HUES64 (cell line): ENCODE measurements around the gene CARD10.

Source experiments
- H3K27ac ChIP-seq: 2 replicates; pipeline ENCODE4 v1.7.0; 2013; ENCODE audit warnings: low read depth, low read length, inconsistent platforms
- H3K27me3 ChIP-seq: 2 replicates; pipeline ENCODE4 v1.6.1; 2013; ENCODE audit warnings: mild to moderate bottlenecking, low read length; ENCODE audit not compliant: insufficient read depth
- H3K36me3 ChIP-seq: 2 replicates; pipeline ENCODE4 v1.6.1; 2013; ENCODE audit warnings: mild to moderate bottlenecking, low read length; ENCODE audit not compliant: insufficient read depth
- H3K4me1 ChIP-seq: 2 replicates; pipeline ENCODE4 v1.6.1; 2013; ENCODE audit warnings: mild to moderate bottlenecking, low read length, moderate library complexity; ENCODE audit not compliant: insufficient read depth
- H3K4me3 ChIP-seq: 2 replicates; pipeline ENCODE4 v1.5.1; 2013; ENCODE audit warnings: mild to moderate bottlenecking, low read length, moderate library complexity
- H3K9ac ChIP-seq: 2 replicates; pipeline ENCODE4 v1.6.1; 2013; ENCODE audit warnings: mild to moderate bottlenecking, low read depth, low read length
- H3K9me3 ChIP-seq: 2 replicates; pipeline ENCODE4 v1.6.1; 2013; ENCODE audit warnings: low read depth, low read length; ENCODE audit not compliant: insufficient read depth
- WGBS: fragments of 150-250, 120-280 bp; methylation state at CpG from one replicate; pipeline ENCODE4 v1.1.7; 2013; ENCODE audit warnings: missing lambda C conversion rate; 5-methylcytosine and 5-hydroxymethylcytosine counted together

The CARD10 gene

GRCh38 chr22:37500745-37501609 lies 18.2 kb downstream of the CARD10 start:
- Histone ChIP-seq H3K27ac (no peak overlapping the region), H3K27me3 (no peaks in the 10 kb centered on the region), H3K9ac (peak overlapping the region; percentile 7; the same call in 1 of the 2 replicates), H3K36me3 (0 out of 2 replicates have a peak, but pooled peaks cover 5% of the 10 kb centered on the region), H3K9me3 (no peaks in the 10 kb centered on the region), H3K4me1 (peaks cover 8% of the 10 kb centered on the region), H3K4me3 (no peak overlapping the region)
- 71% methylated on average over 24 of the region's 24 CpGs for WGBS

DNA sequence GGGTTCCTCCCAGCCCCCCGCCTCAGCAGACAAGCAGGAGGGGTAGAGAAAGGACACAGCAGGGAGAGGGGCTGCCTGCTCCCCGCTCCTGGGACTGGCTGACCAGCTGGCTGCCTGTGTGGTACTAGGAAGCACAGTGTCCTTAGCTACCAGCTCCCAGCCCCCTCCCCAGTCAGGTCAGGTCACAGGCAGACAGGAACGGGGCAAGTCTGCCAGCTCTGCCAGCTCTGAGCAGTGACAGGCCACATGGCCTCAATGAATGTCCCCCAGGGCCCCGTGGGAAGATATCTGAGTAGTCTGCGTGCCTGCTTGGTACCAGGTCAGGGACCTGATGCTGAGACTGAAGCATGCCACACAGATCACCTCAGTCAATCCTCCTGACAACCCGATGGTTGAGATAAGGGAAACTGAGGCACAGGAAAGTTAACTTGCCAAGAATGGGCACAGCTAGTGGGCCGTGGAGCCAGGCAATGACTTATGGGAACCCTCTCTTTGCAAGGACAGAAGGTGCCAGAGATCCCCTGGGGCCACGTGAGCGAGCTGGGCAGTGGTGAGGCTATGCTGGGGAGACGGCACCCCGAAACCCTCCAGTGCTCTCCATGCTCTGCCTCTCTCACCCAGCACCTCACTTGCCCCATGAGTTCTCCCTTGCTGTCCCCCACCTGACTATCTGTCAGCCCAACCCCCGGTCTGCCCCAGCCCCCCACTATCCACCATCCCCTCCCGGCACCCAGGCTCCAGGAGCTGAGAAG lies 19.2 kb downstream of the CARD10 start:
- H3K27me3 ChIP-seq: no peaks in the 10 kb centered on the region
- no peak overlapping the region for H3K4me3 ChIP-seq
- no peaks in the 10 kb centered on the region for H3K9me3 ChIP-seq
- H3K4me1 ChIP-seq: peaks cover 8% of the 10 kb centered on the region
- no peak overlapping the region for H3K9ac ChIP-seq
- 0 out of 2 replicates have a peak, but pooled peaks cover 5% of the 10 kb centered on the region for H3K36me3 ChIP-seq
- 92% methylated on average over 12 of the region's 13 CpGs for WGBS
- no peak overlapping the region for H3K27ac ChIP-seq

DNA sequence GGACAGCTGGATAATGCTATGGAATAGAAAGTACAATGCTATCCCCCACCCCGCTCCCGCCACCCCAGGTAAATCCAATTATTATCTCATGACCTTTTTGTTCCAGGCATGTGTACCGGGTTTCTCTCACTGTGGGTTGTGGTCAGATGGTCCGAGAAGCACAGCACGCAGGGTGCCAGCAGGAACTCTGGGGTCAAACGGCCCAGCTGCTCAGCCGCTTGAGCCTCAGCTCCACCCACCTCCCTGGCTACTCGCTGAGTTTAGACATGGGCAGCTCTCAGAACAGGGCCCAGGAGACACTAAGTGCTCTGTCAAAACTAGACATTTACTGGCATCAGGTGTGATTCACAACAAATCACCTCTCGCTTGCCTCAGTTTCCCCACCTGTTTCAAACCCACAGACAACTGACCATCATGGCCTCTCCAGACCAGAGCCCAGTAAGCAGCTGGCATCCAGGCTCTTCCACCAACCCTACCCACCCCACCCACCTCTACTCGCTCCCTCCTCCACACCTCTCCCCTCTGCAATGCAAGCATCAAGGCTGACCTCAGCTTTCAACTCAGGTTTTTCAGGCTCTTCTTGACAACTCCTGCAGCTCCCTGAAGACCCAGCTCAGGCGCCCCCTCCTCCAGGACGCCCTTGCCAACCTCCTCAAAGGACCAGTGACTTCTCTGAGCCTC lies 20.0 kb downstream of the CARD10 start:
- H3K27me3 ChIP-seq: no peaks in the 10 kb centered on the region
- H3K9me3 ChIP-seq: no peaks in the 10 kb centered on the region
- WGBS: 83% methylated on average over 12 of the region's 12 CpGs
- 0 out of 2 replicates have a peak, but pooled peaks cover 5% of the 10 kb centered on the region for H3K36me3 ChIP-seq
- H3K4me1 ChIP-seq: peaks cover 8% of the 10 kb centered on the region
- H3K9ac ChIP-seq: no peak overlapping the region
- no peak overlapping the region for H3K27ac ChIP-seq
- no peak overlapping the region for H3K4me3 ChIP-seq

DNA sequence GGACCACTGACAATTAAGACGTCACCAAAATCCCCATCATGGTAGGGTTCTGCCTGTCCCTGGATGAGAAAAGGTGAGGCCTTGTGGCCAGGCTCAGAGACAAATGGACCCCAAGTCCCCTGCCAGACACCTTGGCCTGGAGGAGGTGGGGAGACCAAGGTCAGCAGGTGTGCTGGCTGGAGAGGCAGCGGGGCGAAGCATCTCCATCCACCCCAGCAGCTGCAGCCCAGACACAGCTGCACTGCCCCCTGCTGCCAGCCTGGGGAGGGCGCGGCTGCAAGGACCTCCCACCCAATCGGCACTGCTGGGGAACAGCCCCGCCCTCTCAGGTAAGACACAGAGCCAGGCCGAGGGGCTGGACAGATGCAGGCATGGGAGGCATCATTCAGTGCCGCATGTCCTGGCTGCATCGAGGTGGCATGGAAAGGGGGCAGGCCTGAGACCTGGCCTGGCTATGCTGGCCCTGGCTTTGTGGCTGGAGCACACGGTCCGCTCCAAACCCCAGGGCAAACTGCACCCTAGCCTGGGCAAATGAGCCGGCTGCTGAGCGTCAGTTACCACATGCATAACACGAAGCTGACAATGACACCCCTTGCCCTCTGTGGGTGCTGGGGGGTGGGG lies 20.8 kb downstream of the CARD10 start:
- WGBS: 47% methylated on average over 15 of the region's 15 CpGs
- H3K4me3 ChIP-seq: no peak overlapping the region
- H3K9ac ChIP-seq: no peak overlapping the region
- no peaks in the 10 kb centered on the region for H3K36me3 ChIP-seq
- peaks cover 8% of the 10 kb centered on the region for H3K4me1 ChIP-seq
- H3K9me3 ChIP-seq: no peaks in the 10 kb centered on the region
- H3K27me3 ChIP-seq: no peaks in the 10 kb centered on the region
- H3K27ac ChIP-seq: no peak overlapping the region

GRCh38 chr22:37497062-37497599 lies 22.1 kb downstream of the CARD10 start:
- Histone ChIP-seq H3K4me3 (no peak overlapping the region), H3K9me3 (no peaks in the 10 kb centered on the region), H3K9ac (no peak overlapping the region), H3K4me1 (peaks cover 8% of the 10 kb centered on the region), H3K36me3 (no peaks in the 10 kb centered on the region), H3K27me3 (no peaks in the 10 kb centered on the region), H3K27ac (no peak overlapping the region)
- 94% methylated on average over 12 of the region's 12 CpGs for WGBS

GRCh38 chr22:37496651-37497050 lies 22.6 kb downstream of the CARD10 start:
- no peak overlapping the region for H3K4me3 ChIP-seq
- no peaks in the 10 kb centered on the region for H3K36me3 ChIP-seq
- no peaks in the 10 kb centered on the region for H3K9me3 ChIP-seq
- no peak overlapping the region for H3K27ac ChIP-seq
- H3K4me1 ChIP-seq: peaks cover 6% of the 10 kb centered on the region
- 84% methylated on average over 11 of the region's 11 CpGs for WGBS
- H3K27me3 ChIP-seq: no peaks in the 10 kb centered on the region
- no peak overlapping the region for H3K9ac ChIP-seq

GRCh38 chr22:37493979-37494378 lies 25.2 kb downstream of the CARD10 start:
- H3K9me3 ChIP-seq: no peaks in the 10 kb centered on the region

GRCh38 chr22:37492428-37493344 lies 26.5 kb downstream of the CARD10 start:
- WGBS: 74% methylated on average over 23 of the region's 24 CpGs
- Histone ChIP-seq H3K27me3 (no peaks in the 10 kb centered on the region), H3K27ac (no peak overlapping the region), H3K9ac (no peak overlapping the region), H3K4me3 (no peak overlapping the region), H3K4me1 (no peaks in the 10 kb centered on the region), H3K9me3 (no peaks in the 10 kb centered on the region), H3K36me3 (no peaks in the 10 kb centered on the region)

More at GRCh38 chr22:37493979-37494378, 25.2 kb downstream of the CARD10 start:
- no peak overlapping the region for H3K4me3 ChIP-seq
- 91% methylated on average over 10 of the region's 10 CpGs for WGBS
- no peak overlapping the region for H3K9ac ChIP-seq
- H3K27ac ChIP-seq: no peak overlapping the region
- no peaks in the 10 kb centered on the region for H3K27me3 ChIP-seq
- no peaks in the 10 kb centered on the region for H3K4me1 ChIP-seq
- H3K36me3 ChIP-seq: no peaks in the 10 kb centered on the region

DNA sequence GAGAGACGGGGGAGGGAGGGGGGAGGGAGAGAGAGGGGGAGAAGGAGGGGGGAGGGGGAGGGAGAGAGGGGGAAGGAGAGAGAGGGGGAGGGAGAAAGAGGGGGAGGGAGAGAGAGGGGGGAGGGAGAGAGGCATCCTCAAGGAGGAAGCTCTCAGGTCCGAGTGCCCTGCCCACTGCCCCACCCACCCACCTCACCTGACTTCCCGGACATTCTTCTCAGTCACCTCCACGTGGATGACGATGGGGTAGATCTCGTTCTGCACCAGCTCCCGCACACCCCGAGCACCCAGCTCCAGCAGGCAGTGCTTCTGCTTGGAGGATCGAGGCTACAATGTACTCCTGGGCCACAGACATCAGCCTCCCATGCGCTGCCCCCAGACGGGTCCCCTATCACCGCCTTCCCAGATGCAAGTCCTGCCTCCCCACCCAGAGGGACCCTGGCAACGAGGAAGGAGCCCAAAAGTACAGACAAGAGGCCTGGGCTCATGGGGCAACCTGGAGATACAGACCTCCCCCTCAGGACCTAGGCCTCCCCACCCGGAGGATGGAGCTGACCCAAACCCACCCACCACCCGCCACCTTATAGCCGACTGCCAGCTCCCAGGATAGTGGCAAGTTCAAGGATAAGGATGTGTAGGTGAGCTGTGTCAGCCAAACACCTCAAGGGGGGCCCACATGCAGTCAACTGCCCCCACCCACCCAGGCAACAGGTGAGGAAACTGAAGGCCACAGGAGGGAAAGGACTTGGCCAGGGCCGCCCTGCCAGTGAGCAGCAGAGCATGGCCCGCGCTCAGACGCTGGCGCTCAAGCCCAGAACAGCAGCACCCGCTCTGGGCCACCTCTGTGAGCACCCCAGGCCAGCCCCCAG lies 27.4 kb downstream of the CARD10 start:
- H3K27me3 ChIP-seq: no peaks in the 10 kb centered on the region
- H3K4me3 ChIP-seq: no peak overlapping the region
- no peak overlapping the region for H3K9ac ChIP-seq
- peaks cover 8% of the 10 kb centered on the region for H3K4me1 ChIP-seq
- 90% methylated on average over 21 of the region's 22 CpGs for WGBS
- no peaks in the 10 kb centered on the region for H3K9me3 ChIP-seq
- no peaks in the 10 kb centered on the region for H3K36me3 ChIP-seq
- H3K27ac ChIP-seq: no peak overlapping the region
